WERI-Rb-1 (cell line): ENCODE data around the gene DNAJB11.

Experiments
- DNase-seq: peaks from one replicate; pipeline ENCODE4 v3.0.0-alpha.2; 2020
- H3K27ac ChIP-seq: fragments of 250-450 bp; sonication (Bioruptor Pico); 2 replicates; pipeline ENCODE4 v1.5.1; 2020; ENCODE audit warnings: mild to moderate bottlenecking, moderate library complexity
- H3K27me3 ChIP-seq: fragments of 250-450 bp; sonication (Bioruptor Pico); 2 replicates; pipeline ENCODE4 v1.5.1; 2021; ENCODE audit warnings: mild to moderate bottlenecking, low read depth, moderate library complexity; ENCODE audit not compliant: insufficient read depth, severe bottlenecking
- H3K36me3 ChIP-seq: fragments of 250-450 bp; sonication (Bioruptor Pico); 2 replicates; pipeline ENCODE4 v1.5.1; 2020; ENCODE audit warnings: mild to moderate bottlenecking, moderate library complexity
- H3K4me3 ChIP-seq: 2 replicates; pipeline ENCODE4 v1.5.1; 2011; ENCODE audit warnings: low read depth, mild to moderate bottlenecking, control low read depth, low read length
- H3K9me3 ChIP-seq: fragments of 250-450 bp; sonication (Bioruptor Pico); 2 replicates; pipeline ENCODE4 v1.5.1; 2021; ENCODE audit warnings: mild to moderate bottlenecking, moderate library complexity; ENCODE audit not compliant: severe bottlenecking
- CTCF ChIP-seq: IDR thresholded peaks from 2 replicates; pipeline ENCODE4 v1.5.1; 2011; ENCODE audit warnings: low read depth, mild to moderate bottlenecking, control low read depth, inconsistent platforms, low read length

The DNAJB11 gene

GRCh38 chr3:186614266-186614596 is 43.7 kb downstream of the DNAJB11 start:
- TF ChIP-seq CTCF, result no peak
- no peaks in the 10 kb centered on the region for H3K9me3 ChIP-seq
- no peak overlapping the region for H3K27ac ChIP-seq
- H3K36me3 ChIP-seq, result no peaks in the 10 kb centered on the region
- H3K4me3 ChIP-seq, result no peak overlapping the region
- peaks cover 12% of the 10 kb centered on the region for H3K27me3 ChIP-seq
- DNase-seq, result no peak

GRCh38 chr3:186614597-186615483 is 44.3 kb downstream of the DNAJB11 start:
- Histone ChIP-seq H3K27ac (no peak overlapping the region), H3K27me3 (peaks cover 12% of the 10 kb centered on the region), H3K36me3 (no peaks in the 10 kb centered on the region), H3K4me3 (no peak overlapping the region), H3K9me3 (no peaks in the 10 kb centered on the region)
- peak; percentile 88 for TF ChIP-seq CTCF
- peak; percentile 68 for DNase-seq

- no peak overlapping the region for H3K27ac ChIP-seq
- no peak for TF ChIP-seq CTCF
- no peak for DNase-seq
- H3K9me3 ChIP-seq, result no peaks in the 10 kb centered on the region
- no peak overlapping the region for H3K4me3 ChIP-seq
- H3K27me3 ChIP-seq, result peaks cover 14% of the 10 kb centered on the region
- no peaks in the 10 kb centered on the region for H3K36me3 ChIP-seq
Observed at GRCh38 chr3:186616299-186616617, 45.7 kb downstream of the DNAJB11 start.

- Histone ChIP-seq H3K4me3 (no peak overlapping the region), H3K9me3 (no peaks in the 10 kb centered on the region), H3K27ac (no peak overlapping the region), H3K36me3 (no peaks in the 10 kb centered on the region), H3K27me3 (peaks cover 18% of the 10 kb centered on the region)
- peak; percentile 92 for TF ChIP-seq CTCF
- DNase-seq, result peak; percentile 64
Observed at GRCh38 chr3:186617036-186617946, 46.8 kb downstream of the DNAJB11 start.

- Histone ChIP-seq H3K4me3 (no peak overlapping the region), H3K27me3 (peaks cover 18% of the 10 kb centered on the region), H3K27ac (no peak overlapping the region), H3K36me3 (no peaks in the 10 kb centered on the region), H3K9me3 (no peaks in the 10 kb centered on the region)
- no peak for TF ChIP-seq CTCF
- DNase-seq, result no peak
Observed at GRCh38 chr3:186618318-186618938, 47.9 kb downstream of the DNAJB11 start.
